Effector memory CD4-positive, alpha-beta T cell (primary cell): ENCODE measurements around the gene PLXNA2.

ENCODE experiments used
- DNase-seq, 3 donors: peaks; one replicate each; pipeline ENCODE4 v3.0.0-alpha.2; 2020
- H3K27ac ChIP-seq: 2 replicates; pipeline ENCODE4 v1.7.0; 2013; ENCODE audit warnings: mild to moderate bottlenecking, low read length, moderate library complexity; ENCODE audit not compliant: insufficient read depth, poor library complexity, severe bottlenecking
- H3K27me3 ChIP-seq: replicated peaks from 2 replicates; pipeline ENCODE4 v1.7.0; 2013; ENCODE audit warnings: mild to moderate bottlenecking, low read length; ENCODE audit not compliant: insufficient read depth, control insufficient read depth, poor library complexity, severe bottlenecking
- H3K36me3 ChIP-seq: 2 replicates; pipeline ENCODE4 v1.7.0; 2013; ENCODE audit warnings: mild to moderate bottlenecking, low read length, moderate library complexity; ENCODE audit not compliant: control insufficient read depth, insufficient read depth
- H3K4me1 ChIP-seq: 2 replicates; pipeline ENCODE4 v1.7.0; 2013; ENCODE audit warnings: low read length, mild to moderate bottlenecking; ENCODE audit not compliant: control insufficient read depth, insufficient read depth, poor library complexity, severe bottlenecking
- H3K4me3 ChIP-seq: 2 replicates; pipeline ENCODE4 v1.7.0; 2013; ENCODE audit warnings: low read length, low read depth, mild to moderate bottlenecking; ENCODE audit not compliant: insufficient read depth, poor library complexity, severe bottlenecking
- H3K9me3 ChIP-seq: 2 replicates; pipeline ENCODE4 v1.7.0; 2013; ENCODE audit warnings: mild to moderate bottlenecking, low read length, moderate library complexity; ENCODE audit not compliant: control insufficient read depth

The PLXNA2 gene

DNA sequence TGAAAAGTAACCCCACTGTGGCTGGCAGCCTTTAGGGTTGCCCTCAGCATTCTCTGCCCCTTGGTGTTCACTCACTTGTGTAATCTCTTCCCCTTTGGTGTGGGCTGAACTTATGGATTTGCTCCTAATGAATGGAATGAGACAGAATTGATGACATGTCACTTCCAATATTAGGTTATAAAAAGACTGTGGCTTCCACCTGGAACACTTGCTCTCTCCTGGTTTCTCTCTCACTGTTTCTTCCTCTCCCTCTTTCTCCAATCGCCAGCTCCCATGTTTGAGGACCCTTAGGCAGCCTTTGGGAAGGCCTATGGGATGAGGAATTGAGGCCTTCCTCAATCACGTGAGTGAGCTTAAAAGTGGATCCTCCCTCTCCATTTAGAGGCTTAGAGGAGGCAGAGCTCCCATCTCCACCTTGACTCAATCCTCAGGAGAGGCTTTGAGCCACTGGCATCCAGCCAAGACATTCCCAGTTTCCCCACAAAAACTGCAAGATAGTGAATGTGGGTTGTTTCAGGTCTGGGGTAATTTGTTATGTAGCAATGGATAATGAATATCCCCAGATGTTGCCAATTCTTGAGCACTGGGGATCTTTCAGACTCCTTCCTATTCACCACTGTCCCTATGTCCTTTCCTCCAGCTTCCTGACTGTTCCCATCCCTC lies 237.8 kb downstream of the PLXNA2 start:
- Histone ChIP-seq H3K9me3 (no peaks in the 10 kb centered on the region), H3K36me3 (no peaks in the 10 kb centered on the region), H3K27me3 (no peaks in the 10 kb centered on the region), H3K4me1 (no peaks in the 10 kb centered on the region), H3K27ac (no peak overlapping the region), H3K4me3 (no peak overlapping the region)
- no peak for DNase-seq

DNA sequence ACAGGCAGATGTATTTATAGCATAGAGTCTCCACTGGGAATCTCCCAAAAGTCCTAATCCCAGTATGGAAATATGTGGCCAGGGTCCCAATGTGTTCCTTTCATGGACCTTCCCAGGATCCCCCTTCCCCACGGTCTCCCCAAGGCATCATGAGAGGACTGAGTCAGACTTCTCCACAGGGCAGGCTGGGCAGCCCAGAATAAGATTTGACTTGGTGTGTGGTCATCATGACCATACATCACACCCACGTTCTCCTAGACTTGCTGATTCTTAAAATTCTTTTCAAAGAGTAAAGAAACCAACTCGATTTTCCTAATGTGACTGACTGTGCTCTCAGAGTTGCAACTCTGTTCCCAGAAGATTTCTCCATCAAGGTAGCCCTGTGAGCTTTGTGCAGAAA lies 239.3 kb downstream of the PLXNA2 start:
- Histone ChIP-seq H3K27ac (no peak overlapping the region), H3K4me1 (no peaks in the 10 kb centered on the region), H3K9me3 (no peaks in the 10 kb centered on the region), H3K4me3 (no peak overlapping the region), H3K27me3 (no peaks in the 10 kb centered on the region), H3K36me3 (no peaks in the 10 kb centered on the region)
- DNase-seq, result no peak

DNA sequence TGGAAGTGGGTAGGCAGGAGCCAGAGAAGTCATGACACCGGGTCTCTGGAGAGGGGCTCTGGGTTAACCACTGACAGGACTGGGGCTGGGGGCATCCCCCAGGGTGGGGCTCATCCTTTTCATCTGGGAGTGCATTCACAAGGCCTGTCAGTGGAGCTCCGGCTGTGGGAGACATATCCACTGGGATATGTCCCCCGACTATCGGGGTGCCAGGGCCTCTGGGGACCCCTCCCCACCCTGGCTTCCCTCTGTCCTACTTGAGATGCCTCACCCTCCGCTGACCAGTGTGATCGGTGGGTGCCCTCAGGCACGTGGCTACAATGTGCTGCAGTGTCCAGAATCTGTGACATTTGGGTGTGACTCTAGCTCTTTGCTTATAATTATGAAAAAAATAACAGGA lies 240.9 kb downstream of the PLXNA2 start:
- DNase-seq, result no peak
- Histone ChIP-seq H3K4me1 (no peaks in the 10 kb centered on the region), H3K9me3 (no peaks in the 10 kb centered on the region), H3K4me3 (no peak overlapping the region), H3K36me3 (no peaks in the 10 kb centered on the region), H3K27me3 (no peaks in the 10 kb centered on the region), H3K27ac (no peak overlapping the region)

DNA sequence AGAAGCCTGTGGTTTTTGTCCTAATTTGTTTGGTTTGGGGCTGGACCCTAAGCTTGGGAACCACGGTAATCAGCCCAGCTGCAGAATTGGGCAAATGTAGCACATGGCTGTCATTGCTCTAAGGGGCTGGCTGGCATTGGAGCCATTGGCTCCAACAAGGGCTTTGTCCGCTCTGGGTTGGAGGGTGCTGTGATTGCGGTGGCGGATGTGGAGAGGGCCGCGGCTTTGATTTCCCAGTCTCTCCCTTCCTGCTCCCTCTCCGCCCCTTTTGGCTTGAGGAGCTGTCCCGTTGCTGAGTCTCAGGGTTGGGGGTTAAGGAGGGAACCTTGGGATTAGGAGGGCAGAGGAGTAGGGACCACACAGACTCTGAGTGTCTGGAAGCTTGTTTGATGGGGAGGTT lies 241.5 kb downstream of the PLXNA2 start:
- Histone ChIP-seq H3K9me3 (no peaks in the 10 kb centered on the region), H3K4me3 (no peak overlapping the region), H3K4me1 (no peaks in the 10 kb centered on the region), H3K27ac (no peak overlapping the region), H3K36me3 (no peaks in the 10 kb centered on the region), H3K27me3 (no peaks in the 10 kb centered on the region)
- no peak for DNase-seq

DNA sequence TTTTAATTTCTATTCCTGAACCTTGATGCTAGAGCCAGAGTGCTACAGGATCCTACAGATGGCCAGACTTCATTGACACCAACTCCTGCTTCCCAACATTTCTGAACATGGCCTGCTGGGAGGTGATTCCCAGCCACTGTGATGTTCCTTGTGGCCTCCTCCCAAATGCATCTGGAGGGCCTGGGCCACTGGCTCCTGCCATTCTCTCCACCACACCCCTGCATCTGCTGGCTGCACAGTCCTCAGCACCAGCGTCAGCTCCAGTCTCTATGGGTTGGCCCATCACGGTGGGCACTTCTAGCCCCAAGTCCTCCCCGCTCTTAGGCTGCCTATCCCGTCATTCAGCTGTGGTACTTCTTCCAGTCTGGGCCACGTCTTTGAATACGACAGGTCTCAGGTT lies 242.1 kb downstream of the PLXNA2 start:
- Histone ChIP-seq H3K27me3 (no peaks in the 10 kb centered on the region), H3K36me3 (no peaks in the 10 kb centered on the region), H3K27ac (no peak overlapping the region), H3K4me1 (no peaks in the 10 kb centered on the region), H3K4me3 (no peak overlapping the region), H3K9me3 (no peaks in the 10 kb centered on the region)
- DNase-seq, result no peak

DNA sequence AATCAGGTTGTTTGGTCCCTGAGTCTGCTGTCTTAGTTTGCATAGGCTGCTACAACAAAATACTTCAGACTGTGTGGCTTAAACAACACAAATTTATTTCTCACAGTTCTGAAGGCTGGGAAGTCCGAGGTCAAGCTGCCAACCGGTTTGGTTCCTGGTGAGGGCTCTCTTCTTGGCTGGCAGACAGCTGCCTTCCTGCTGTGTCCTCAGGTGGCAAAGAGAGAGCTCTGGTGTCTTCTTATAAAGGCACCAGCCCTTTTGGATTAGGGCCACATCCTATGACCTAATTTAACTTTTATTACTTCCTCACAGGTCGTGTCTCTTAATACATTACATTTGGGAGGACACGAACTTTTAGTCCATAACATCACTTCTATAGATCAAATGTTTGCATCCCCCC lies 243.7 kb downstream of the PLXNA2 start:
- no peaks in the 10 kb centered on the region for H3K9me3 ChIP-seq
- no peak overlapping the region for H3K4me3 ChIP-seq
- no peaks in the 10 kb centered on the region for H3K27me3 ChIP-seq
- no peak overlapping the region for H3K27ac ChIP-seq
- no peaks in the 10 kb centered on the region for H3K36me3 ChIP-seq
- no peaks in the 10 kb centered on the region for H3K4me1 ChIP-seq
- DNase-seq, result no peak

DNA sequence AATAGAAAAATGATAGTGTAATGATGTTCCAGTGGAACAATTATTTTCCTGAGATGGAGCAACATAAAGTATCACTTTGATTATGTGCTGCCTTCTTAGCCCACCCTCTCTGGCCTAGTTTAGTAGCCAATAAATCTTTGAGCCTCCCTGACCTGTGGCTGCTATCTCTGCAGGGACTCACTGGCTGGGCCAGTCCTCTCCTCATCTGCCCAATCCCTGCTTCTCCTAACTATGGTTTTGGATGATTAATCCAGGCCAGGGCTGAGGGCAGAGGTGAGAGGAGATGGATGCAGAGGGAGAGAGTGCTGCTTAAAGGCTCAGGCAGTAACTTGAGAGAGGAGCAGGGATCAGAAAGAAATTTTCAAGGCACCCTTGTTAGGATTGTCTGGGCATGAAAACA lies 244.2 kb downstream of the PLXNA2 start:
- Histone ChIP-seq H3K27ac (no peak overlapping the region), H3K36me3 (no peaks in the 10 kb centered on the region), H3K27me3 (no peaks in the 10 kb centered on the region), H3K4me3 (no peak overlapping the region), H3K4me1 (no peaks in the 10 kb centered on the region), H3K9me3 (no peaks in the 10 kb centered on the region)
- DNase-seq, result no peak

DNA sequence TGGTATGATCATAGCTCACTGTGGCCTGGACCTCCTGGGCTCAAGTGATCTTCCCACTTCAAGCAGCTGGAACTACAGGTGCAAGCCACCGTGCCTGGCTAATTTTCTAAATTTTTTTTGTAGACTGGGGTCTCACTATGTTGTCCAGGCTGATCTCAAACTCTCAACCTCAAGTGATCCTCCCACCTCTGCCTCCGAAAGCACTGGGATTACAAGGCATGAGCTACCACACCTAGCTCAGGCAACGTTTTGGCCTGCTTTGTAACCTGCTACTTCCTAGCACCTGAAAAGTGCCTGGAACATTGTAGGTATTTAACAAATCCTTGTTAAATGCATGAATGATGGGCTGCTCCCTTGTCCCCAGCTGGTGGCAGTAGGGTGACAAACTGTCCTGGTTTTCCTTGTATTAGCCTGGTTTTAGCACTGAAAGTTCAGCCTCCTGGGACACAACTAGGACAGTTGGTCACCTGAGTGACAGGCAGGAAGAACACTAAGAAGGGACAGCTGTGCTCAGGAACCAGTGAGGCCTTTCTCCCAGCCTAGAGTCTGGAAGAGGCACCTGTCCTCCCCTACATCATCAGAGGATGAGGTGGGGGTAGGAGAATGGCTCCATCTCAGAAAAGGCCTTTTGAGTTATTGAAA lies 244.8 kb downstream of the PLXNA2 start:
- Histone ChIP-seq H3K36me3 (no peaks in the 10 kb centered on the region), H3K9me3 (no peaks in the 10 kb centered on the region), H3K4me1 (no peaks in the 10 kb centered on the region), H3K27me3 (no peaks in the 10 kb centered on the region), H3K27ac (no peak overlapping the region), H3K4me3 (no peak overlapping the region)
- DNase-seq, result no peak

DNA sequence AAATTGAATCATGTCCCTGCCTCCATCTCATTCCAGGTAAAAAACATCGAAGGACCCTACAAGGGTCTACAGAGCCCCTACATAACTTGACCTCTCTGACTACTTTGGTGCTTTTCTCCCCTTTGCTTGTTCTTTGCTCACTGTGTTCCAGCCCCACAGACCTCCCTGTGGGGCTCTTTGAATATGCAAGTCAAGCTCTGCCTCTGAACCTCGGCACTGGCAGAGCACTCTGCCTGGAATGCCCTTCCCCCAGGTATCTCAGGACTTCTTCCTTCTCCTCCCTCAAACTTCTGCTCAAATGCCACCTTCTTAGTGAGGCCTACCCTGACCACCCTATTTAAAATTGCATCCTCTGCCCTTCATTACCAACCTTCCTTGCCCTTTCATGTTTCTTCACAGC lies 245.5 kb downstream of the PLXNA2 start:
- no peak for DNase-seq
- H3K4me1 ChIP-seq, result no peaks in the 10 kb centered on the region
- H3K27me3 ChIP-seq, result no peaks in the 10 kb centered on the region
- no peak overlapping the region for H3K4me3 ChIP-seq
- H3K27ac ChIP-seq, result no peak overlapping the region
- H3K9me3 ChIP-seq, result no peaks in the 10 kb centered on the region
- H3K36me3 ChIP-seq, result no peaks in the 10 kb centered on the region

DNA sequence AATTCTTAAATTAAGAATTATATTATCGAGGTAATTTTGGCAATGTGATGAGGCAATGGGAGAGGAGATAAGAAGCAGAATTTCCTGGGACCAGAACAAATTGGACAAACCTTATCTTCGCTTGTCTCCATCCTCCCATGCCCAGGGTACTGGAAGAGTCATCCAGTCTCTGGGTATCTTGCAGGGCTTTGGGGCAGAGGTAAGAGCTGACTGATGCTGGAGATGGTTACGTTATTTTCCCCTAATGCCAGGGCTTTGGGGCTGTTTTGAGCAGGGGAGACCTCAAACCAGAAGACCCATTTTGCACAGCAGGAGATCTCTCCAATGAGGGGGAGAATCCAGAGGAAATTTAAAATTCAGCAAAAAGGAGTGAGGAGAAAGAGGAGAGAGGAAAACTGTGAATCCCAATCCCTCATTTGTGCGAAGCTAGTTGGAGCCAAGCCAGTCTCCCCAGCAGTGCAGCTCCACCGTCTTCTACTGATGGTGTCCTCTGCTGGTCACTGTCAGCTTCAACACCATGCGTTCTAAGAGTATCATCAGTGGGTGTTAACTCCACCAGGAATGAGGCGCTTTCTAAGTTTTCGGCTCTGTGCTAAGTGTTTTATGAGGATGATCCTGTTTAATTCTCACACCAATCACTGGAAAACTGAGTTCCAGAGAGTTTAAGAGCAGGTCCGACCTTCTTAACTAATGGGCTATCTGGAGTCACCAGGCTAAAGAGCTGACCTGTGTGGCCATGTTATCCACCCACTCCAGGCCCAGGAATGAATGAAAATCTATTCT lies 246.5 kb downstream of the PLXNA2 start:
- no peak overlapping the region for H3K4me3 ChIP-seq
- no peaks in the 10 kb centered on the region for H3K36me3 ChIP-seq
- no peaks in the 10 kb centered on the region for H3K9me3 ChIP-seq
- no peaks in the 10 kb centered on the region for H3K27me3 ChIP-seq
- peak in 2 of 3 donors; percentile 4 to 18 for DNase-seq
- no peak overlapping the region for H3K27ac ChIP-seq
- no peaks in the 10 kb centered on the region for H3K4me1 ChIP-seq
